MCF 10A (cell line): ENCODE data around the gene LRRC61. TPM values are rescaled to one million over a fixed set of nuclear protein-coding genes. Genes with fewer than 3 reads are reported as not detected.
"Not testable (repeated sequence)": the region's sequence is repeated elsewhere in the genome, so short reads cannot be mapped to it uniquely, and the experiment has no call there.

Source experiments
- BruUV-seq: library from RNA; stranded (reverse); fragments of 400-500 nt; replicated peaks from 2 replicates; lab custom pipeline; 2021; lab: Mats Ljungman, UMichigan
- CTCF ChIA-PET: fragments of 300-600 bp; sonication (Branson Sonifier 250); formaldehyde crosslinking; extraction: SDS; loops from one replicate; lab custom pipeline; 2021; ENCODE audit warnings: antibody characterized with exemption, inconsistent platforms; lab: Yijun Ruan, JAX
- POLR2A ChIA-PET: fragments of 300-600, 350-650 bp; sonication (Branson Sonifier 250); formaldehyde crosslinking; extraction: SDS; loops from one replicate; lab custom pipeline; 2020; ENCODE audit warnings: antibody characterized with exemption, inconsistent platforms; lab: Yijun Ruan, JAX
- DNase-seq: peaks from one replicate; pipeline ENCODE4 v3.0.0-alpha.2; 2018; ENCODE audit not compliant: unreplicated experiment
- H3K27ac Mint-ChIP-seq: one replicate; pipeline ENCODE4 v1.8.0; 2022; ENCODE audit warnings: mild to moderate bottlenecking, low read depth, mixed read lengths; ENCODE audit not compliant: unreplicated experiment
- H3K27me3 Mint-ChIP-seq: one replicate; pipeline ENCODE4 v1.8.0; 2022; ENCODE audit warnings: mixed read lengths; ENCODE audit not compliant: insufficient read depth, unreplicated experiment
- H3K36me3 Mint-ChIP-seq: one replicate; pipeline ENCODE4 v1.8.0; 2022; ENCODE audit warnings: mild to moderate bottlenecking, moderate library complexity, mixed read lengths; ENCODE audit not compliant: insufficient read depth, unreplicated experiment
- H3K4me1 Mint-ChIP-seq: one replicate; pipeline ENCODE4 v1.8.0; 2022; ENCODE audit warnings: mixed read lengths; ENCODE audit not compliant: insufficient read depth, unreplicated experiment
- H3K4me3 Mint-ChIP-seq: one replicate; pipeline ENCODE4 v1.8.0; 2022; ENCODE audit warnings: mild to moderate bottlenecking, moderate library complexity, mixed read lengths; ENCODE audit not compliant: unreplicated experiment
- H3K9me3 Mint-ChIP-seq: one replicate; pipeline ENCODE4 v1.8.0; 2022; ENCODE audit warnings: mixed read lengths; ENCODE audit not compliant: unreplicated experiment
- CTCF ChIP-seq: fragments of 200-600 bp; IDR thresholded peaks from one replicate; pipeline ENCODE4 v1.8.0; 2022; ENCODE audit warnings: antibody characterized with exemption, mild to moderate bottlenecking; ENCODE audit not compliant: unreplicated experiment
- intact Hi-C: fragments of 100-400 bp; cut with micrococcal nuclease; formaldehyde crosslinking; loops from 2 replicates; pipeline ENCODE4 v1.14.1; 2022
- total RNA-seq: library from RNA; stranded (reverse); gene quantifications from 2 replicates; pipeline ENCODE4 v1.2.3, GENCODE V29; 2022

Gene LRRC61
- total RNA-seq, 1 experiment from 2014 or later, result 8.4 TPM

GRCh38 chr7:150383710-150384397 lies 60.7 kb downstream of the LRRC61 start:
- H3K4me3 Mint-ChIP-seq, result no peak overlapping the region
- peaks cover 21% of the 10 kb centered on the region for H3K4me1 Mint-ChIP-seq
- POLR2A ChIA-PET, result no interaction called here
- CTCF ChIA-PET, result interaction anchor here (0.6 to 0.8 kb wide), 3 partner anchors 9 to 27 kb away, joined by 3 to 4 read pairs (median 3); no protein-coding TSS in a partner anchor
- H3K9me3 Mint-ChIP-seq, result no peaks in the 10 kb centered on the region
- no peaks in the 10 kb centered on the region for H3K27me3 Mint-ChIP-seq
- TF ChIP-seq CTCF, result no peak
- no peak for DNase-seq
- intact Hi-C loops, result no loop called here
- no peak overlapping the region for H3K27ac Mint-ChIP-seq
- no peaks in the 10 kb centered on the region for H3K36me3 Mint-ChIP-seq
- BruUV-seq, result no TSS peak

- TF ChIP-seq CTCF, result no peak
- no peaks in the 10 kb centered on the region for H3K27me3 Mint-ChIP-seq
- intact Hi-C loops, result no loop called here
- no peaks in the 10 kb centered on the region for H3K9me3 Mint-ChIP-seq
- peak overlapping the region; percentile 61 for H3K27ac Mint-ChIP-seq
- ChIA-PET CTCF (interaction anchor here (0.8 kb wide), 1 partner anchor 17 kb away, joined by 3 read pairs; no protein-coding TSS in a partner anchor), POLR2A (interaction anchor here (0.7 kb wide), 1 partner anchor 779 kb away, joined by 3 read pairs; no protein-coding TSS in a partner anchor)
- H3K4me1 Mint-ChIP-seq, result peaks cover 18% of the 10 kb centered on the region
- no peak for DNase-seq
- no TSS peak for BruUV-seq
- no peak overlapping the region for H3K4me3 Mint-ChIP-seq
- no peaks in the 10 kb centered on the region for H3K36me3 Mint-ChIP-seq
Observed at GRCh38 chr7:150384406-150385301, 61.5 kb downstream of the LRRC61 start.

GRCh38 chr7:150385302-150385723 lies 62.2 kb downstream of the LRRC61 start:
- CTCF ChIA-PET, result no interaction called here
- Mint-ChIP-seq H3K27ac (peak overlapping the region; percentile 61), H3K36me3 (no peaks in the 10 kb centered on the region), H3K9me3 (no peaks in the 10 kb centered on the region), H3K4me1 (peaks cover 12% of the 10 kb centered on the region), H3K4me3 (no peak overlapping the region), H3K27me3 (no peaks in the 10 kb centered on the region)
- POLR2A ChIA-PET, result interaction anchor here (0.7 kb wide), 1 partner anchor 779 kb away, joined by 3 read pairs; no protein-coding TSS in a partner anchor
- DNase-seq, result no peak
- intact Hi-C loops, result no loop called here
- BruUV-seq, result no TSS peak
- TF ChIP-seq CTCF, result no peak

- POLR2A ChIA-PET, result interaction anchor here (0.6 to 0.7 kb wide), 2 partner anchors 178 to 780 kb away, joined by 3 read pairs; no protein-coding TSS in a partner anchor
- H3K9me3 Mint-ChIP-seq, H3K36me3 Mint-ChIP-seq, BruUV-seq, DNase-seq, intact Hi-C loops, H3K27ac Mint-ChIP-seq, H3K4me1 Mint-ChIP-seq, H3K27me3 Mint-ChIP-seq, H3K4me3 Mint-ChIP-seq: not testable (repeated sequence)
- CTCF ChIA-PET, result interaction anchor here (1.0 kb wide), 1 partner anchor 18 kb away, joined by 3 read pairs; no protein-coding TSS in a partner anchor
Observed at GRCh38 chr7:150385884-150386283, 62.7 kb downstream of the LRRC61 start.

Other genes starting within 250 kb of the LRRC61 start
- gene ACTR3C, start 190 bp downstream of the LRRC61 start, total RNA-seq, result 3.5 and 3.6 TPM in 2 replicates
- not detected in 2 replicates for gene RARRES2, start 18.3 kb downstream of the LRRC61 start, total RNA-seq
- 80.8 and 83.0 TPM in 2 replicates for gene REPIN1, start 45.5 kb downstream of the LRRC61 start, total RNA-seq
- gene ZNF775, start 56.0 kb downstream of the LRRC61 start, total RNA-seq, result 1.7 and 2.0 TPM in 2 replicates
- gene GIMAP8, start 127.3 kb downstream of the LRRC61 start, total RNA-seq, result not detected in 2 replicates
- gene GIMAP7, start 191.5 kb downstream of the LRRC61 start, total RNA-seq, result not detected in 2 replicates
- gene GIMAP4, start 244.0 kb downstream of the LRRC61 start, total RNA-seq, result not detected in 2 replicates